B cell (primary cell): ENCODE measurements around the gene ZIC4. TPM values are rescaled to one million over a fixed set of nuclear protein-coding genes. Genes with fewer than 3 reads are reported as not detected.
A peak's percentile ranks its signal among the peaks of the same experiment; 100 is the strongest.

ENCODE experiments used
- ATAC-seq: fragments of 200-7000 bp; cut with Tn5 transposase; one replicate; pipeline ENCODE4 v1.10.0; 2021; ENCODE audit warnings: low read depth, mild to moderate bottlenecking, moderate number of reproducible peaks, moderate library complexity
- CTCF ChIA-PET: fragments of 350-600 bp; sonication (Branson Sonifier 250); formaldehyde crosslinking; loops from one replicate; lab custom pipeline; 2021; ENCODE audit warnings: antibody characterized with exemption, inconsistent platforms; lab: Charles Lee
- POLR2A ChIA-PET: fragments of 350-600 bp; sonication (Branson Sonifier 250); formaldehyde crosslinking; loops from one replicate; lab custom pipeline; 2021; ENCODE audit warnings: antibody characterized with exemption; lab: Charles Lee
- DNase-seq: peaks from one replicate; pipeline ENCODE4 v3.0.0; 2013
- H2AFZ ChIP-seq: 2 replicates; pipeline ENCODE4 v1.6.1; 2012; ENCODE audit warnings: mild to moderate bottlenecking, low read depth, low read length; ENCODE audit not compliant: insufficient read depth, poor library complexity, severe bottlenecking
- H3K27ac ChIP-seq, 2 donors: 1 replicate in 1 of 2; 2 replicates in 1 of 2; pipeline ENCODE4 v1.5.1; 2012 to 2013; ENCODE audit warnings: low read length in 2 of 2, mild to moderate bottlenecking in 2 of 2, moderate library complexity in 1 of 2
- H3K27me3 ChIP-seq, 4 experiments: fragments of 200-600 bp in 1 of 4; sonication (generic) in 1 of 4; replicated peaks in 1 of 4; 1 replicate in 2 of 4; 2 replicates in 2 of 4; pipeline versions ENCODE4 v1.6.1 to v1.7.0; 2013 to 2016; ENCODE audit warnings: low read length in 3 of 4, mild to moderate bottlenecking in 2 of 4, mixed read lengths in 1 of 4, moderate library complexity in 1 of 4; ENCODE audit not compliant: insufficient read depth in 4 of 4, control insufficient read depth in 3 of 4; ENCODE audit errors: control extremely low read depth in 1 of 4
- H3K36me3 ChIP-seq, 2 experiments: replicated peaks in 1 of 2; 1 replicate in 1 of 2; 2 replicates in 1 of 2; pipeline versions ENCODE4 v1.6.1 to v1.7.1; 2013; ENCODE audit warnings: low read length in 1 of 2; ENCODE audit not compliant: insufficient read depth in 2 of 2, control insufficient read depth in 1 of 2; ENCODE audit errors: control extremely low read depth in 1 of 2, extremely low read depth in 1 of 2
- H3K4me1 ChIP-seq, 2 donors: fragments of 200-600 bp in 1 of 2; sonication (generic) in 1 of 2; 1 replicate in 1 of 2; 2 replicates in 1 of 2; pipeline versions ENCODE4 v1.5.1 to v1.6.1; 2013 to 2017; ENCODE audit warnings: low read length in 2 of 2; ENCODE audit not compliant: control insufficient read depth in 2 of 2, insufficient read depth in 2 of 2
- H3K4me2 ChIP-seq: replicated peaks from 2 replicates; pipeline ENCODE3; 2012; ENCODE audit warnings: mild to moderate bottlenecking, low read depth, low read length; ENCODE audit not compliant: poor library complexity, severe bottlenecking
- H3K4me3 ChIP-seq, 5 experiments: fragments of 200-600 bp in 1 of 5; sonication (generic) in 1 of 5; 1 replicate in 3 of 5; 2 replicates in 2 of 5; pipeline versions ENCODE4 v1.5.1 to v1.7.0; 2011 to 2016; ENCODE audit warnings: low read length in 4 of 5, mild to moderate bottlenecking in 4 of 5, low read depth in 2 of 5, control low read depth in 1 of 5, moderate library complexity in 1 of 5; ENCODE audit not compliant: insufficient read depth in 1 of 5; ENCODE audit errors: control extremely low read depth in 1 of 5, extremely low read depth in 1 of 5
- H3K79me2 ChIP-seq: fragments of 200-600 bp; sonication (generic); one replicate; pipeline ENCODE4 v1.6.0; 2016; ENCODE audit warnings: low read length; ENCODE audit not compliant: control insufficient read depth, insufficient read depth
- H3K9ac ChIP-seq: fragments of 200-600 bp; sonication (generic); 2 replicates; pipeline ENCODE4 v1.6.1; 2017; ENCODE audit warnings: mild to moderate bottlenecking, low read length, moderate library complexity
- H3K9me3 ChIP-seq, 3 donors: one replicate each; pipeline versions ENCODE4 v1.6.1 to v1.7.1; 2013; ENCODE audit warnings: low read length in 2 of 3; ENCODE audit not compliant: control insufficient read depth in 2 of 3, insufficient read depth in 1 of 3; ENCODE audit errors: control extremely low read depth in 1 of 3
- H4K20me1 ChIP-seq: 2 replicates; pipeline ENCODE4 v1.6.0; 2012; ENCODE audit warnings: mild to moderate bottlenecking, low read length; ENCODE audit not compliant: insufficient read depth, control insufficient read depth, poor library complexity, severe bottlenecking
- H3K27ac Mint-ChIP-seq: one replicate; pipeline ENCODE4 v1.8.0; 2021; ENCODE audit warnings: mixed read lengths
- H3K27me3 Mint-ChIP-seq: one replicate; pipeline ENCODE4 v1.8.0; 2021; ENCODE audit warnings: mixed read lengths
- H3K4me1 Mint-ChIP-seq: one replicate; pipeline ENCODE4 v1.8.0; 2021; ENCODE audit warnings: mixed read lengths
- H3K4me3 Mint-ChIP-seq: one replicate; pipeline ENCODE4 v1.8.0; 2021; ENCODE audit warnings: mixed read lengths
- H3K9me3 Mint-ChIP-seq: one replicate; pipeline ENCODE4 v1.8.0; 2022; ENCODE audit warnings: mixed read lengths; ENCODE audit not compliant: insufficient read depth
- EZH2 ChIP-seq: IDR thresholded peaks from 2 replicates; pipeline ENCODE4 v1.6.1; 2012; ENCODE audit warnings: borderline replicate concordance, low read depth, mild to moderate bottlenecking, moderate library complexity, low read length; ENCODE audit not compliant: insufficient read depth, poor library complexity, severe bottlenecking
- WGBS: methylation state at CpG from one replicate; pipeline ENCODE4 v1.1.5; 2013; ENCODE audit warnings: missing lambda C conversion rate; ENCODE audit not compliant: insufficient coverage; 5-methylcytosine and 5-hydroxymethylcytosine counted together
- intact Hi-C: fragments of 100-400 bp; cut with micrococcal nuclease; formaldehyde crosslinking; loops from one replicate; pipeline ENCODE4 v1.10.0; 2022
- polyA plus RNA-seq: library from polyadenylated mRNA; depleted of rRNA; stranded (reverse); fragments of >200 nt; gene quantifications from 2 replicates; pipeline ENCODE4 v1.2.3, GENCODE V29; 2012
- total RNA-seq, 2 donors: library from RNA; stranded (reverse); fragments of 120-200 nt in 1 of 2; gene quantifications; 1 replicate in 1 of 2; 2 replicates in 1 of 2; pipeline versions ENCODE4 v1.2.3 to v1.2.4, GENCODE V29; 2013 to 2022
- TF ChIP-seq, protein P1 (sequence below): fragments of 200-600 bp; IDR thresholded peaks from one replicate; pipeline ENCODE4 v1.8.0; 2022; ENCODE audit warnings: antibody characterized with exemption, mild to moderate bottlenecking

ZIC4 gene
- total and polyA plus RNA-seq, 2 donors (not counting 1 experiment from before 2014, with no cell fraction given), result not detected

DNA sequence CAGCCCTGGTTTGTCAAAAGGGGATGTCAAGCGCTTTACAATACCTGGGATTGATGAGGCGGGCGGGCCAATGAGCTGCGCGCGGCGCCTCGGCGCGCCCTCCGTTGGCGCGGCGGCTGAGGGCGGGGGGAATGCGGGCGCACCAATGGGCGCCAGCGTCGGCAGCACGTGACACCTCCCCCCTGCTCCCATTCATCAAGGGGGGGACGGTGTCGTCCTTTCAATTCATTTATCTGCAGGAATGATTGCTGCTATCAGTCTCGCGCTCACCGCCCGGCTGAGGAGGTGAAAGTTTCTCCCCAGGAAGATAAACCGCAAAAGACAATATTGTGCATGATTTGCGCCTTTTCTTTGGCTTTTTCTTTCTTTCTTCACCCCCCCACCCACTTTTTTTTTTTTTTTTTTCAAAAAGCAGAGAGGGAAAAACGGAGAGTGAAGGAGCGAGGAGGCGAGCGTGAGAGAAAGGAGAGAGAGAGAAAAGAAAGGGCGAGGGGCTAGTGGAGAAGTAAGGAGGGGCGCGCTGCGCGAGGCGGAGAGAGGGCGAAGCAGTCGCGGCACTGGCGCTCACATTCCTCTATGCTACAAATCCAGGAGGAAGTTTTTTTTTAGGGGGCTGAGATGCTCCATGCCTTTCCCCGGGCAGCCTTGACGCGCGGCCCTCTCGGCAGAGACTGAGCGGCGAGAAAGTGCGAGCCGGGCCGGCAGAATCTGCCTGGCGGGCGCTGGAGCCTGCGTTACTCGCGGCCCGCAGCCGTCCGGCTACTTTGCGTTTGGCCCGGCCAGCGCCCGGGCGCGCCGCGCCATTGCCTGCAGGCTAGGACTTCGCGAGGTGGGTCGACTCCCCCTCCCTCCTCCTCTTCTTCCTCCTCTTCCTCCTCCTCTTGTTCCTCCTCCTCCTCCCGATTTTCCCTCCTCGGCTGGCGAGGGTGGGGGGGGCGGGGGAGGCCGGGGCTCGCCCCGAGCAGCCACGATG is 3.1 kb upstream of the ZIC4 start, which contains the start of gene ZIC1:
TSS of gene ZIC1 (plus strand) at position 223 of the 973 bp plus-strand sequence. CDS start at position 971, 748 bp downstream.
- POLR2A ChIA-PET, result no interaction called here
- Mint-ChIP-seq H3K27ac (no peak within 1 kb of the TSS), H3K9me3 (peaks cover 3% of the 10 kb centered on the region), H3K4me3 (no peak within 1 kb of the TSS), H3K27me3 (peaks cover 61% of the 10 kb centered on the region), H3K4me1 (peaks cover 16% of the 10 kb centered on the region)
- no peaks in the 10 kb centered on the region for H4K20me1 ChIP-seq
- ATAC-seq, result no peak
- TF ChIP-seq, protein P1, sequence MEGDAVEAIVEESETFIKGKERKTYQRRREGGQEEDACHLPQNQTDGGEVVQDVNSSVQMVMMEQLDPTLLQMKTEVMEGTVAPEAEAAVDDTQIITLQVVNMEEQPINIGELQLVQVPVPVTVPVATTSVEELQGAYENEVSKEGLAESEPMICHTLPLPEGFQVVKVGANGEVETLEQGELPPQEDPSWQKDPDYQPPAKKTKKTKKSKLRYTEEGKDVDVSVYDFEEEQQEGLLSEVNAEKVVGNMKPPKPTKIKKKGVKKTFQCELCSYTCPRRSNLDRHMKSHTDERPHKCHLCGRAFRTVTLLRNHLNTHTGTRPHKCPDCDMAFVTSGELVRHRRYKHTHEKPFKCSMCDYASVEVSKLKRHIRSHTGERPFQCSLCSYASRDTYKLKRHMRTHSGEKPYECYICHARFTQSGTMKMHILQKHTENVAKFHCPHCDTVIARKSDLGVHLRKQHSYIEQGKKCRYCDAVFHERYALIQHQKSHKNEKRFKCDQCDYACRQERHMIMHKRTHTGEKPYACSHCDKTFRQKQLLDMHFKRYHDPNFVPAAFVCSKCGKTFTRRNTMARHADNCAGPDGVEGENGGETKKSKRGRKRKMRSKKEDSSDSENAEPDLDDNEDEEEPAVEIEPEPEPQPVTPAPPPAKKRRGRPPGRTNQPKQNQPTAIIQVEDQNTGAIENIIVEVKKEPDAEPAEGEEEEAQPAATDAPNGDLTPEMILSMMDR, result no peak
- no peak for TF ChIP-seq EZH2
- peaks cover 0 to 76% (median 3%) of the 10 kb centered on the region in 3 donors for H3K9me3 ChIP-seq
- H3K27me3 ChIP-seq, result peaks cover 0 to 96% (median 62%) of the 10 kb centered on the region in 4 experiments
- no peak within 1 kb of the TSS for H3K4me3 ChIP-seq
- peaks cover 24 to 28% of the 10 kb centered on the region in 2 donors for H3K4me1 ChIP-seq
- H3K9ac ChIP-seq, result no peak within 1 kb of the TSS
- peak within 1 kb of the TSS; percentile 50 for H3K4me2 ChIP-seq
- no peaks in the 10 kb centered on the region for H3K79me2 ChIP-seq
- no peak within 1 kb of the TSS for H3K27ac ChIP-seq
- CTCF ChIA-PET, result no interaction called here
- no peaks in the 10 kb centered on the region for H3K36me3 ChIP-seq
- intact Hi-C loops, result no loop called here
- H2AFZ ChIP-seq, result no peak within 1 kb of the TSS
- DNase-seq, result no peak
- WGBS, result 17% methylated on average over 55 of the region's 80 CpGs
